WTC11 (cell line): Measurements from ENCODE around the gene ERC2. TPM values are rescaled to one million over a fixed set of nuclear protein-coding genes. Genes with fewer than 3 reads are reported as not detected.

ENCODE experiments used
- ATAC-seq: fragments of 200-7000 bp; cut with Tn5 transposase; 2 replicates; pipeline ENCODE4 v1.10.0; 2021; ENCODE audit warnings: mild to moderate bottlenecking, moderate library complexity
- CTCF ChIA-PET: fragments of 300-600 bp; sonication (Branson Sonifier 250); formaldehyde crosslinking; loops from one replicate; lab custom pipeline; 2021; ENCODE audit warnings: antibody characterized with exemption; lab: Charles Lee
- POLR2A ChIA-PET: fragments of 350-600 bp; sonication (Branson Sonifier 250); formaldehyde crosslinking; loops from one replicate; lab custom pipeline; 2021; ENCODE audit warnings: antibody characterized with exemption; lab: Charles Lee
- DNase-seq: peaks from one replicate; pipeline ENCODE4 v3.0.0; 2021; ENCODE audit warnings: low spot score
- H3K27ac Mint-ChIP-seq: 2 replicates; pipeline ENCODE4 v1.8.0; 2021; ENCODE audit warnings: mixed read lengths
- H3K27me3 Mint-ChIP-seq: 2 replicates; pipeline ENCODE4 v1.8.0; 2021; ENCODE audit warnings: low read depth, mild to moderate bottlenecking, moderate library complexity, mixed read lengths
- H3K36me3 Mint-ChIP-seq: 2 replicates; pipeline ENCODE4 v1.8.0; 2021; ENCODE audit warnings: mixed read lengths
- H3K4me1 Mint-ChIP-seq: 2 replicates; pipeline ENCODE4 v1.8.0; 2022; ENCODE audit warnings: mixed read lengths
- H3K4me3 Mint-ChIP-seq: 2 replicates; pipeline ENCODE4 v1.8.0; 2021; ENCODE audit warnings: mild to moderate bottlenecking, moderate library complexity, mixed read lengths
- H3K9me3 Mint-ChIP-seq: 2 replicates; pipeline ENCODE4 v1.8.0; 2021; ENCODE audit warnings: mixed read lengths
- ATF1 ChIP-seq: sonication (generic); formaldehyde crosslinking; IDR thresholded peaks from 2 replicates; pipeline ENCODE4 v1.8.1; 2023; ENCODE audit warnings: mild to moderate bottlenecking, moderate library complexity, missing genetic modification reagents
- CREM ChIP-seq: sonication (generic); formaldehyde crosslinking; IDR thresholded peaks from 2 replicates; pipeline ENCODE4 v1.8.1; 2022; ENCODE audit warnings: mild to moderate bottlenecking, missing genetic modification reagents, moderate library complexity
- EMX1 ChIP-seq: fragments of 250-450 bp; sonication (Bioruptor Pico); IDR thresholded peaks from 2 replicates; pipeline ENCODE4 v1.8.0; 2021; ENCODE audit warnings: mild to moderate bottlenecking
- FOXK1 ChIP-seq: sonication (generic); formaldehyde crosslinking; IDR thresholded peaks from 2 replicates; pipeline ENCODE4 v1.8.0; 2022; ENCODE audit warnings: mild to moderate bottlenecking, moderate library complexity, missing genetic modification reagents
- FOXP4 ChIP-seq: sonication (generic); formaldehyde crosslinking; IDR thresholded peaks from 2 replicates; pipeline ENCODE4 v1.8.0; 2022; ENCODE audit warnings: mild to moderate bottlenecking, missing genetic modification reagents
- GABPB1 ChIP-seq: sonication (generic); formaldehyde crosslinking; IDR thresholded peaks from 2 replicates; pipeline ENCODE4 v1.8.1; 2023; ENCODE audit warnings: mild to moderate bottlenecking, missing genetic modification reagents
- MAX ChIP-seq: sonication (generic); formaldehyde crosslinking; IDR thresholded peaks from 2 replicates; pipeline ENCODE4 v1.8.0; 2022; ENCODE audit warnings: mild to moderate bottlenecking, missing genetic modification reagents
- NFE2L1 ChIP-seq: sonication (generic); formaldehyde crosslinking; IDR thresholded peaks from 2 replicates; pipeline ENCODE4 v1.8.1; 2023; ENCODE audit warnings: missing genetic modification reagents
- PRDM15 ChIP-seq: sonication (generic); formaldehyde crosslinking; IDR thresholded peaks from 2 replicates; pipeline ENCODE4 v1.8.0; 2022; ENCODE audit warnings: missing genetic modification reagents
- ZNF121 ChIP-seq: sonication (generic); formaldehyde crosslinking; IDR thresholded peaks from 2 replicates; pipeline ENCODE4 v1.8.0; 2023; ENCODE audit warnings: missing genetic modification reagents
- ZNF138 ChIP-seq: sonication (generic); formaldehyde crosslinking; conservative IDR thresholded peaks from 2 replicates; pipeline ENCODE4 v1.8.1; 2022; ENCODE audit warnings: mild to moderate bottlenecking, moderate library complexity, missing genetic modification reagents
- ZNF263 ChIP-seq: sonication (generic); formaldehyde crosslinking; IDR thresholded peaks from 2 replicates; pipeline ENCODE4 v1.8.1; 2022; ENCODE audit warnings: low read depth, mild to moderate bottlenecking, moderate library complexity, missing genetic modification reagents
- ZNF671 ChIP-seq: fragments of 250-450 bp; sonication (Bioruptor Pico); IDR thresholded peaks from 2 replicates; pipeline ENCODE4 v1.8.0; 2021; ENCODE audit warnings: mild to moderate bottlenecking
- total RNA-seq: library from RNA; stranded (reverse); gene quantifications from 3 replicates; pipeline ENCODE4 v1.2.3, GENCODE V29; 2021
- TF ChIP-seq, protein P1 (sequence below): sonication (generic); formaldehyde crosslinking; IDR thresholded peaks from 2 replicates; pipeline ENCODE4 v1.8.1; 2023; ENCODE audit warnings: mild to moderate bottlenecking, missing genetic modification reagents
- TF ChIP-seq, protein P2 (sequence below): sonication (generic); formaldehyde crosslinking; IDR thresholded peaks from 2 replicates; pipeline ENCODE4 v1.8.1; 2023; ENCODE audit warnings: mild to moderate bottlenecking, moderate library complexity, missing genetic modification reagents
- TF ChIP-seq, protein P3 (sequence below): fragments of 250-450 bp; sonication (Bioruptor Pico); conservative IDR thresholded peaks from 2 replicates; pipeline ENCODE4 v1.9.0; 2021; ENCODE audit warnings: mild to moderate bottlenecking
- TF ChIP-seq, protein P4 (sequence below): sonication (generic); formaldehyde crosslinking; IDR thresholded peaks from 2 replicates; pipeline ENCODE4 v1.8.1; 2022; ENCODE audit warnings: mild to moderate bottlenecking, moderate library complexity, missing genetic modification reagents
- TF ChIP-seq, protein P5 (sequence below): sonication (generic); formaldehyde crosslinking; IDR thresholded peaks from 2 replicates; pipeline ENCODE4 v1.8.1; 2023; ENCODE audit warnings: mild to moderate bottlenecking, missing genetic modification reagents

ERC2 gene
- total RNA-seq, 1 experiment from 2014 or later: 23.5 TPM

DNA sequence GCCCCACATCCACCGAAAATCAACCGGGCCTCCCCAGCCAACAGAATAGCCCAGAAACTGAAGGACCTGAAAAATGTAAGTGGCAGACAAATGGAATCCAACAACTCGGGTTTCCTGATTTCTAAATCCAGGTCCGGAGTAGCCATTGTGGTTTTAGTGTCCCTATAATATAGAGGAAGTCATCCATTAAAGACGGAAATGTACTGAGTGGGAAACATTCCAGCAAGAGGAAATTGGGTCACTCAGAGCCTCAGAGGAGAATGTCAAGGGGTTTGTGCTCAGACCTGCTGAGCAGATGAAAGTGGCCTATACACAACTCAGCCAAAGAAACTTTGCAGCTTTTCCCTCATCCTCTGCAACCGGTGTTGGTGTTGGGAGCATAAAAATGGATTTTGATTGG lies 366.7 kb downstream of the ERC2 start (continued):
- TF ChIP-seq FOXK1 (CRISPR knock-in tag): no peak
- TF ChIP-seq, protein P1, sequence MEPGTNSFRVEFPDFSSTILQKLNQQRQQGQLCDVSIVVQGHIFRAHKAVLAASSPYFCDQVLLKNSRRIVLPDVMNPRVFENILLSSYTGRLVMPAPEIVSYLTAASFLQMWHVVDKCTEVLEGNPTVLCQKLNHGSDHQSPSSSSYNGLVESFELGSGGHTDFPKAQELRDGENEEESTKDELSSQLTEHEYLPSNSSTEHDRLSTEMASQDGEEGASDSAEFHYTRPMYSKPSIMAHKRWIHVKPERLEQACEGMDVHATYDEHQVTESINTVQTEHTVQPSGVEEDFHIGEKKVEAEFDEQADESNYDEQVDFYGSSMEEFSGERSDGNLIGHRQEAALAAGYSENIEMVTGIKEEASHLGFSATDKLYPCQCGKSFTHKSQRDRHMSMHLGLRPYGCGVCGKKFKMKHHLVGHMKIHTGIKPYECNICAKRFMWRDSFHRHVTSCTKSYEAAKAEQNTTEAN (CRISPR knock-in tag): no peak

GRCh38 chr3:56096999-56097398 lies 371.3 kb downstream of the ERC2 start:
- H3K36me3 Mint-ChIP-seq: no peaks in the 10 kb centered on the region
- ATAC-seq (no peak), DNase-seq (no peak)
- POLR2A ChIA-PET: no interaction called here
- H3K27ac Mint-ChIP-seq: no peak overlapping the region
- peaks cover 10% of the 10 kb centered on the region for H3K4me1 Mint-ChIP-seq
- 0 out of 2 replicates have a peak, but pooled peaks cover 3% of the 10 kb centered on the region for H3K9me3 Mint-ChIP-seq
- H3K4me3 Mint-ChIP-seq: no peak overlapping the region
- H3K27me3 Mint-ChIP-seq: no peaks in the 10 kb centered on the region
- CTCF ChIA-PET: no interaction called here
- TF ChIP-seq, protein P2, sequence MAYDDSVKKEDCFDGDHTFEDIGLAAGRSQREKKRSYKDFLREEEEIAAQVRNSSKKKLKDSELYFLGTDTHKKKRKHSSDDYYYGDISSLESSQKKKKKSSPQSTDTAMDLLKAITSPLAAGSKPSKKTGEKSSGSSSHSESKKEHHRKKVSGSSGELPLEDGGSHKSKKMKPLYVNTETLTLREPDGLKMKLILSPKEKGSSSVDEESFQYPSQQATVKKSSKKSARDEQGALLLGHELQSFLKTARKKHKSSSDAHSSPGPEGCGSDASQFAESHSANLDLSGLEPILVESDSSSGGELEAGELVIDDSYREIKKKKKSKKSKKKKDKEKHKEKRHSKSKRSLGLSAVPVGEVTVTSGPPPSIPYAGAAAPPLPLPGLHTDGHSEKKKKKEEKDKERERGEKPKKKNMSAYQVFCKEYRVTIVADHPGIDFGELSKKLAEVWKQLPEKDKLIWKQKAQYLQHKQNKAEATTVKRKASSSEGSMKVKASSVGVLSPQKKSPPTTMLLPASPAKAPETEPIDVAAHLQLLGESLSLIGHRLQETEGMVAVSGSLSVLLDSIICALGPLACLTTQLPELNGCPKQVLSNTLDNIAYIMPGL (CRISPR knock-in tag): no peak
- TF ChIP-seq ZNF138 (no peak), NFE2L1 (CRISPR knock-in tag) (no peak), CREM (CRISPR knock-in tag) (no peak), FOXP4 (no peak), ZNF121 (CRISPR knock-in tag) (no peak), PRDM15 (CRISPR knock-in tag) (no peak), ZNF263 (CRISPR knock-in tag) (no peak), MAX (CRISPR knock-in tag) (no peak), ZNF671 (CRISPR knock-in tag) (no peak), GABPB1 (CRISPR knock-in tag) (no peak), FOXK1 (CRISPR knock-in tag) (no peak), EMX1 (CRISPR knock-in tag) (no peak), ATF1 (CRISPR knock-in tag) (no peak)
- TF ChIP-seq, protein P3, sequence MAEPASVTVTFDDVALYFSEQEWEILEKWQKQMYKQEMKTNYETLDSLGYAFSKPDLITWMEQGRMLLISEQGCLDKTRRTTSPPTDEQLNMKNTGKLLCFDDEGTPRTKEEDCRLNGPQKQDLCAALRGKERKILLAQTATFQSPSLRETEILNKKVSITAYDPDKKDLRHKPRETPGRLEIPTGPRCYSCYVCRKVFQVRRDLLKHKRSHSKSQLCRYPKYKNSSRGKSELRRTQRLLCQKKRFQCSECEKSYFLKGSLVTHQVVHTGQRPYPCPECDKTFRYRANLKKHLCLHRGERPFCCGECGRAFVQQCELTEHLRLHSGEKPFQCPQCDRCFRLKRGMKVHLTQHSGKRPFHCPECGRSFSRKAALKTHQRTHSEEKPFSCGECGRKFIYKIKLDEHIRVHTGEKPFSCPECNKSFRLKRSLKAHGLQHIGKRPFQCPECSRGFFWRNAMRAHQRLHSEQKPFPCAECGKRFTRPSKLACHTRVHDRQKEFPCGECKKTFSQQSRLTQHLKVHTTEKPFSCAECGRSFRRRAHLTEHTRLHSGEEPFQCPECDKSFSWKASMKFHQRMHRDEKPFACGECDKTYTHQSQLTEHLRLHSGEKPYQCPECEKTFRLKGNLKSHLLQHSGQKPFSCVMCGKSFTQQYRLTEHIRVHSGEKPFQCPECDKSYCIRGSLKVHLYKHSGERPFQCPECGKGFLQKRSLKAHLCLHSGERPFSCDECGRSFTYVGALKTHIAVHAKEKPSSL (CRISPR knock-in tag): no peak
- TF ChIP-seq, protein P4, sequence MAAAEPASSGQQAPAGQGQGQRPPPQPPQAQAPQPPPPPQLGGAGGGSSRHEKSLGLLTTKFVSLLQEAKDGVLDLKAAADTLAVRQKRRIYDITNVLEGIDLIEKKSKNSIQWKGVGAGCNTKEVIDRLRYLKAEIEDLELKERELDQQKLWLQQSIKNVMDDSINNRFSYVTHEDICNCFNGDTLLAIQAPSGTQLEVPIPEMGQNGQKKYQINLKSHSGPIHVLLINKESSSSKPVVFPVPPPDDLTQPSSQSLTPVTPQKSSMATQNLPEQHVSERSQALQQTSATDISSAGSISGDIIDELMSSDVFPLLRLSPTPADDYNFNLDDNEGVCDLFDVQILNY (CRISPR knock-in tag): no peak
- TF ChIP-seq, protein P5, sequence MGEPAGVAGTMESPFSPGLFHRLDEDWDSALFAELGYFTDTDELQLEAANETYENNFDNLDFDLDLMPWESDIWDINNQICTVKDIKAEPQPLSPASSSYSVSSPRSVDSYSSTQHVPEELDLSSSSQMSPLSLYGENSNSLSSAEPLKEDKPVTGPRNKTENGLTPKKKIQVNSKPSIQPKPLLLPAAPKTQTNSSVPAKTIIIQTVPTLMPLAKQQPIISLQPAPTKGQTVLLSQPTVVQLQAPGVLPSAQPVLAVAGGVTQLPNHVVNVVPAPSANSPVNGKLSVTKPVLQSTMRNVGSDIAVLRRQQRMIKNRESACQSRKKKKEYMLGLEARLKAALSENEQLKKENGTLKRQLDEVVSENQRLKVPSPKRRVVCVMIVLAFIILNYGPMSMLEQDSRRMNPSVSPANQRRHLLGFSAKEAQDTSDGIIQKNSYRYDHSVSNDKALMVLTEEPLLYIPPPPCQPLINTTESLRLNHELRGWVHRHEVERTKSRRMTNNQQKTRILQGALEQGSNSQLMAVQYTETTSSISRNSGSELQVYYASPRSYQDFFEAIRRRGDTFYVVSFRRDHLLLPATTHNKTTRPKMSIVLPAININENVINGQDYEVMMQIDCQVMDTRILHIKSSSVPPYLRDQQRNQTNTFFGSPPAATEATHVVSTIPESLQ (CRISPR knock-in tag): no peak
